SK-N-SH (cell line): Measurements from ENCODE around the gene ANAPC16. TPM values are rescaled to one million over a fixed set of nuclear protein-coding genes. Genes with fewer than 3 reads are reported as not detected.

ENCODE experiments used
- CTCF ChIA-PET: fragments of 300-600, 350-600 bp; formaldehyde crosslinking; extraction: SDS; loops from one replicate; lab custom pipeline; 2021; lab: Yijun Ruan, JAX
- POLR2A ChIA-PET: fragments of 350-600 bp; sonication (Branson Sonifier 250); formaldehyde crosslinking; extraction: SDS; loops from one replicate; lab custom pipeline; 2020; ENCODE audit warnings: antibody characterized with exemption, inconsistent platforms; lab: Yijun Ruan, JAX
- DNase-seq: peaks from one replicate; pipeline ENCODE4 v3.0.0; 2012
- H2AFZ ChIP-seq: fragments of 200-600 bp; sonication (generic); 2 replicates; pipeline ENCODE4 v1.8.1; 2016; ENCODE audit warnings: antibody characterized with exemption, mild to moderate bottlenecking, low read depth
- H3F3A ChIP-seq: fragments of 200-600 bp; sonication (generic); replicated peaks from 2 replicates; pipeline ENCODE3; 2016; ENCODE audit warnings: antibody characterized with exemption, mild to moderate bottlenecking; ENCODE audit not compliant: insufficient read depth
- H3K27ac ChIP-seq, 2 experiments: fragments of 200-500 bp in 1 of 2; fragments of 200-600 bp in 1 of 2; sonication (Bioruptor generic) in 1 of 2; sonication (generic), shearing (Covaris generic) in 1 of 2; 2 replicates each; pipeline versions ENCODE4 v1.5.1 to v1.6.1; 2014 to 2016; ENCODE audit warnings: low read depth in 2 of 2, inconsistent platforms in 1 of 2, low read length in 1 of 2, mild to moderate bottlenecking in 1 of 2, mixed read lengths in 1 of 2
- H3K27me3 ChIP-seq: fragments of 200-600 bp; sonication (generic), shearing (Covaris generic); 2 replicates; pipeline ENCODE4 v1.6.1; 2016; ENCODE audit warnings: mixed run types; ENCODE audit not compliant: insufficient read depth
- H3K36me3 ChIP-seq, 2 experiments: fragments of 200-500 bp in 1 of 2; fragments of 200-600 bp in 1 of 2; sonication (Bioruptor generic) in 1 of 2; sonication (generic) in 1 of 2; replicated peaks in 1 of 2; 2 replicates each; pipeline versions ENCODE3 to v1.5.1; 2014 to 2016; ENCODE audit warnings: low read length in 1 of 2, mild to moderate bottlenecking in 1 of 2; ENCODE audit not compliant: insufficient read depth in 2 of 2, control insufficient read depth in 1 of 2
- H3K4me1 ChIP-seq, 2 experiments: fragments of 200-500 bp in 1 of 2; fragments of 200-600 bp in 1 of 2; sonication (Bioruptor generic) in 1 of 2; sonication (generic), shearing (Covaris generic) in 1 of 2; 2 replicates each; pipeline versions ENCODE4 v1.5.1 to v1.6.1; 2014 to 2016; ENCODE audit warnings: low read depth in 1 of 2, low read length in 1 of 2, mixed run types in 1 of 2; ENCODE audit not compliant: insufficient read depth in 2 of 2, control insufficient read depth in 1 of 2
- H3K4me2 ChIP-seq: fragments of 200-600 bp; sonication (generic), shearing (Covaris generic); 2 replicates; pipeline ENCODE4 v1.6.1; 2017; ENCODE audit warnings: mixed run types
- H3K4me3 ChIP-seq, 2 experiments: fragments of 200-500 bp in 1 of 2; fragments of 200-600 bp in 1 of 2; sonication (Bioruptor generic) in 1 of 2; sonication (generic), shearing (Covaris generic) in 1 of 2; 2 replicates each; pipeline versions ENCODE4 v1.5.1 to v1.8.1; 2014 to 2016; ENCODE audit warnings: low read depth in 2 of 2, inconsistent platforms in 1 of 2, low read length in 1 of 2, mild to moderate bottlenecking in 1 of 2, mixed read lengths in 1 of 2, moderate library complexity in 1 of 2
- H3K79me2 ChIP-seq: fragments of 200-600 bp; sonication (generic); 2 replicates; pipeline ENCODE4 v1.8.1; 2017; ENCODE audit warnings: mild to moderate bottlenecking; ENCODE audit not compliant: insufficient read depth
- H3K9ac ChIP-seq: fragments of 200-600 bp; sonication (generic); 2 replicates; pipeline ENCODE4 v1.6.1; 2017; ENCODE audit warnings: mixed run types
- H3K9me2 ChIP-seq: fragments of 200-600 bp; sonication (generic); 2 replicates; pipeline ENCODE4 v1.6.1; 2017; ENCODE audit warnings: mixed run types
- H3K9me3 ChIP-seq: fragments of 200-600 bp; sonication (generic); 2 replicates; pipeline ENCODE4 v1.6.1; 2017; ENCODE audit warnings: mixed run types, mild to moderate bottlenecking, moderate library complexity
- H4K20me1 ChIP-seq: fragments of 200-600 bp; sonication (generic); 2 replicates; pipeline ENCODE4 v1.6.1; 2017; ENCODE audit warnings: mild to moderate bottlenecking, mixed run types; ENCODE audit not compliant: insufficient read depth
- CTCF ChIP-seq: fragments of 200-600 bp; sonication (generic); IDR thresholded peaks from 2 replicates; pipeline ENCODE4 v1.6.1; 2017; ENCODE audit warnings: antibody characterized with exemption, mild to moderate bottlenecking, moderate library complexity
- ELF1 ChIP-seq: IDR thresholded peaks from 2 replicates; pipeline ENCODE4 v1.4.0; 2012
- FOSL2 ChIP-seq: IDR thresholded peaks from 2 replicates; pipeline ENCODE4 v1.4.0; 2012; ENCODE audit warnings: low read depth, mild to moderate bottlenecking, moderate library complexity, borderline replicate concordance
- FOXJ3 ChIP-seq: sonication (generic); formaldehyde crosslinking; IDR thresholded peaks from 2 replicates; pipeline ENCODE4 v1.5.1; 2020; ENCODE audit warnings: mild to moderate bottlenecking, missing genetic modification reagents
- GABPA ChIP-seq: IDR thresholded peaks from 2 replicates; pipeline ENCODE4 v1.4.0; 2012; ENCODE audit warnings: low read depth, mild to moderate bottlenecking
- GATA2 ChIP-seq: sonication (generic); formaldehyde crosslinking; IDR thresholded peaks from 2 replicates; pipeline ENCODE4 v1.5.0; 2020; ENCODE audit warnings: mild to moderate bottlenecking, missing genetic modification reagents
- IRF3 ChIP-seq: fragments of 150-350 bp; IDR thresholded peaks from 2 replicates; pipeline ENCODE4 v1.6.1; 2016; ENCODE audit warnings: mild to moderate bottlenecking, low read depth, low read length
- MAX ChIP-seq: IDR thresholded peaks from 2 replicates; pipeline ENCODE4 v1.4.0; 2012; ENCODE audit warnings: low read depth
- MXI1 ChIP-seq: IDR thresholded peaks from 2 replicates; pipeline ENCODE4 v1.6.1; 2012; ENCODE audit warnings: mild to moderate bottlenecking, low read depth, low read length, improper control_type of control experiment
- NRF1 ChIP-seq: IDR thresholded peaks from 2 replicates; pipeline ENCODE4 v1.6.1; 2012; ENCODE audit warnings: low read depth, mild to moderate bottlenecking, low read length
- POLR2AphosphoS5 ChIP-seq: IDR thresholded peaks from 2 replicates; pipeline ENCODE4 v1.6.1; 2012; ENCODE audit warnings: low read depth, low read length
- REST ChIP-seq: IDR thresholded peaks from 2 replicates; pipeline ENCODE4 v1.6.1; 2012; ENCODE audit warnings: mild to moderate bottlenecking, low read depth, low read length, moderate library complexity
- RXRA ChIP-seq: IDR thresholded peaks from 2 replicates; pipeline ENCODE4 v1.4.0; 2012; ENCODE audit warnings: low read depth, mild to moderate bottlenecking, borderline replicate concordance
- SIN3A ChIP-seq: IDR thresholded peaks from 2 replicates; pipeline ENCODE4 v1.6.1; 2012; ENCODE audit warnings: low read depth, mild to moderate bottlenecking, low read length, moderate library complexity, borderline replicate concordance
- USF1 ChIP-seq: IDR thresholded peaks from 2 replicates; pipeline ENCODE4 v1.4.0; 2012; ENCODE audit warnings: low read depth, borderline replicate concordance
- WGBS: methylation state at CpG from one replicate; pipeline ENCODE4 v1.1.6; 2017; ENCODE audit warnings: low lambda C conversion rate; 5-methylcytosine and 5-hydroxymethylcytosine counted together
- polyA plus RNA-seq, 3 experiments: library from polyadenylated mRNA; depleted of rRNA; stranded (reverse); fragments of >200 nt; gene quantifications; 2 replicates each; pipeline ENCODE4 v1.2.3, GENCODE V29; 2012

ANAPC16 gene
- polyA plus RNA-seq, 1 of the 3 experiments (the other 2 are of a cell fraction): 45.2 TPM

GRCh38 chr10:72227826-72228225 lies 12.0 kb downstream of the ANAPC16 start:
- no peaks in the 10 kb centered on the region for H3K27me3 ChIP-seq
- H3K4me3 ChIP-seq: no peak overlapping the region
- no peak overlapping the region for H2AFZ ChIP-seq
- TF ChIP-seq NRF1: no peak
- no peak for TF ChIP-seq FOXJ3 (CRISPR knock-in tag)
- TF ChIP-seq USF1: no peak
- no peak for TF ChIP-seq CTCF
- TF ChIP-seq IRF3: no peak
- TF ChIP-seq ELF1: no peak
- no peak for TF ChIP-seq GABPA
- TF ChIP-seq SIN3A: no peak
- TF ChIP-seq POLR2AphosphoS5: no peak
- no peak for TF ChIP-seq RXRA
- TF ChIP-seq GATA2: no peak
- TF ChIP-seq MXI1: no peak
- no peak for TF ChIP-seq FOSL2
- no peak for TF ChIP-seq REST
- TF ChIP-seq MAX: no peak
- peaks cover 20% of the 10 kb centered on the region for H3K79me2 ChIP-seq
- DNase-seq: no peak
- H3K27ac ChIP-seq: peak overlapping the region in 1 of 2 experiments; percentile 62; a peak in 2 of 4 replicates
- H3K4me1 ChIP-seq: peaks cover 0 to 10% of the 10 kb centered on the region in 2 experiments; a peak in 2 of 4 replicates
- no peaks in the 10 kb centered on the region for H4K20me1 ChIP-seq
- H3K36me3 ChIP-seq: peaks cover 7 to 10% of the 10 kb centered on the region in 2 experiments
- H3F3A ChIP-seq: no peaks in the 10 kb centered on the region
- no peaks in the 10 kb centered on the region for H3K9me2 ChIP-seq
- POLR2A ChIA-PET: interaction anchor here (0.6 to 1.7 kb wide), 2 partner anchors 46 to 1566 kb away, joined by 4 to 8 read pairs; partner anchors contain the start of gene DDIT4
- H3K9me3 ChIP-seq: no peaks in the 10 kb centered on the region
- H3K4me2 ChIP-seq: no peak overlapping the region
- CTCF ChIA-PET: interaction anchor here (0.5 to 2.9 kb wide), 3 partner anchors 47 to 910 kb away, joined by 3 to 9 read pairs (median 5); partner anchors contain the start of gene DDIT4
- WGBS: 88% methylated on average over 6 of the region's 6 CpGs
- H3K9ac ChIP-seq: no peak overlapping the region
